Thyroid gland (tissue), 4 donors: ENCODE data around the gene ANO9. TPM values are rescaled to one million over a fixed set of nuclear protein-coding genes. Genes with fewer than 3 reads are reported as not detected.

Experiments used
- DNase-seq, 2 donors: peaks; one replicate each; pipeline ENCODE4 v3.0.0-alpha.2; 2019
- H3K27ac ChIP-seq, 3 donors: fragments of 200-600 bp; sonication (generic); 1 replicate in 2 of 3; 2 replicates in 1 of 3; pipeline ENCODE4 v1.5.1; 2016 to 2019; ENCODE audit warnings: mild to moderate bottlenecking in 1 of 3, moderate library complexity in 1 of 3
- H3K27me3 ChIP-seq: fragments of 200-600 bp; sonication (generic); one replicate; pipeline ENCODE4 v1.5.1; 2019
- H3K36me3 ChIP-seq, 2 donors: fragments of 200-600 bp; sonication (generic); one replicate each; pipeline ENCODE4 v1.5.1; 2016 to 2019
- H3K4me1 ChIP-seq, 2 donors: fragments of 200-600 bp; sonication (generic); one replicate each; pipeline ENCODE4 v1.5.1; 2017 to 2019
- H3K4me3 ChIP-seq, 3 donors: fragments of 200-600 bp; sonication (generic); replicated peaks in 1 of 3; 1 replicate in 2 of 3; 2 replicates in 1 of 3; pipeline ENCODE4 v1.5.1; 2016; ENCODE audit warnings: mild to moderate bottlenecking in 1 of 3
- H3K9me3 ChIP-seq: fragments of 200-600 bp; sonication (generic); one replicate; pipeline ENCODE4 v1.5.1; 2017
- CTCF ChIP-seq, 6 experiments: fragments of 200-600 bp in 3 of 6; fragments of 450-650 bp in 3 of 6; sonication (generic) in 3 of 6; IDR thresholded peaks; one replicate each; pipeline ENCODE4 v1.5.1; 2016 to 2019; ENCODE audit warnings: antibody characterized with exemption in 6 of 6, mild to moderate bottlenecking in 2 of 6, inconsistent platforms in 1 of 6, moderate library complexity in 1 of 6
- POLR2A ChIP-seq, 2 donors: fragments of 450-650 bp; IDR thresholded peaks; one replicate each; pipeline ENCODE4 v1.6.1; 2017; ENCODE audit warnings: antibody characterized with exemption in 2 of 2, mild to moderate bottlenecking in 2 of 2, moderate library complexity in 1 of 2
- WGBS, 2 donors: methylation state at CpG; one replicate each; pipeline ENCODE4 v1.1.5; 2017; 5-methylcytosine and 5-hydroxymethylcytosine counted together
- intact Hi-C: fragments of 100-400 bp; cut with DNase I; formaldehyde crosslinking; loops from one replicate; pipeline ENCODE4 v1.15.1; 2023
- total RNA-seq, 4 donors: library from RNA; depleted of rRNA; stranded (reverse); fragments of >200 nt; gene quantifications; one replicate each; pipeline ENCODE4 v1.2.3, GENCODE V29; 2016

ANO9 gene
- total RNA-seq, 4 donors from 2014 or later: 3.7 to 6.4 (median 4.7) TPM

- H3K27me3 ChIP-seq: peaks cover 9% of the 10 kb centered on the region
- TF ChIP-seq CTCF (IDR thresholded peaks at IDR 0.05) (no peak), POLR2A (IDR thresholded peaks at IDR 0.05) (no peak)
- no peak overlapping the region for H3K4me3 ChIP-seq
- H3K4me1 ChIP-seq: peaks cover 0 to 8% of the 10 kb centered on the region in 2 donors
- DNase-seq: no peak
- WGBS, 2 donors: 91 to 96% methylated on average over 12 to 31 of the region's 41 CpGs
- H3K9me3 ChIP-seq: no peaks in the 10 kb centered on the region
- H3K36me3 ChIP-seq: no peaks in the 10 kb centered on the region
- H3K27ac ChIP-seq: no peak overlapping the region
- intact Hi-C loops: no loop called here
Observed at GRCh38 chr11:372809-373715, 68.7 kb downstream of the ANO9 start.

GRCh38 chr11:371716-372590, 69.9 kb downstream of the ANO9 start:
- H3K4me3 ChIP-seq: no peak overlapping the region
- no peak overlapping the region for H3K27ac ChIP-seq
- WGBS, 2 donors: 84 to 96% methylated on average over 16 to 19 of the region's 19 CpGs
- TF ChIP-seq CTCF (IDR thresholded peaks at IDR 0.05) (no peak), POLR2A (IDR thresholded peaks at IDR 0.05) (no peak)
- intact Hi-C loops: no loop called here
- H3K9me3 ChIP-seq: no peaks in the 10 kb centered on the region
- H3K4me1 ChIP-seq: peaks cover 0 to 8% of the 10 kb centered on the region in 2 donors
- peaks cover 15% of the 10 kb centered on the region for H3K27me3 ChIP-seq
- H3K36me3 ChIP-seq: no peaks in the 10 kb centered on the region
- no peak for DNase-seq

GRCh38 chr11:371051-371450, 70.8 kb downstream of the ANO9 start:
- 89% methylated on average over 5 of the region's 5 CpGs; no CpG with 5 or more reads in 1 of the 2 donors for WGBS, 2 donors
- TF ChIP-seq POLR2A (IDR thresholded peaks at IDR 0.05) (no peak), CTCF (IDR thresholded peaks at IDR 0.05) (no peak)

GRCh38 chr11:370070-370941, 71.5 kb downstream of the ANO9 start:
- Histone ChIP-seq H3K9me3 (no peaks in the 10 kb centered on the region), H3K27ac (no peak overlapping the region), H3K4me1 (peaks cover 0 to 8% of the 10 kb centered on the region in 2 donors), H3K27me3 (peaks cover 20% of the 10 kb centered on the region), H3K4me3 (no peak overlapping the region), H3K36me3 (no peaks in the 10 kb centered on the region)
- TF ChIP-seq CTCF (IDR thresholded peaks at IDR 0.05): no peak
- TF ChIP-seq POLR2A (IDR thresholded peaks at IDR 0.05): no peak
- intact Hi-C loops: no loop called here
- 54% methylated on average over 6 to 14 of the region's 42 CpGs for WGBS, 2 donors
- DNase-seq: no peak

More at GRCh38 chr11:371051-371450, 70.8 kb downstream of the ANO9 start:
- no peak overlapping the region for H3K4me3 ChIP-seq
- intact Hi-C loops: no loop called here
- H3K9me3 ChIP-seq: no peaks in the 10 kb centered on the region
- no peak for DNase-seq
- H3K4me1 ChIP-seq: peaks cover 0 to 8% of the 10 kb centered on the region in 2 donors
- H3K27ac ChIP-seq: no peak overlapping the region
- H3K36me3 ChIP-seq: no peaks in the 10 kb centered on the region
- peaks cover 19% of the 10 kb centered on the region for H3K27me3 ChIP-seq
